Left ventricle myocardium inferior (tissue), 1 donor: ENCODE data around the gene NEK7. TPM values are rescaled to one million over a fixed set of nuclear protein-coding genes. Genes with fewer than 3 reads are reported as not detected.

Experiments used
- DNase-seq: peaks from one replicate; pipeline ENCODE4 v3.0.0-alpha.2; 2020
- H3K27ac ChIP-seq: fragments of 200-600 bp; replicated peaks from 2 replicates; pipeline ENCODE4 v1.8.0; 2021
- H3K27me3 ChIP-seq: fragments of 200-600 bp; 2 replicates; pipeline ENCODE4 v1.8.0; 2021; ENCODE audit warnings: low read depth
- H3K36me3 ChIP-seq: fragments of 200-600 bp; 2 replicates; pipeline ENCODE4 v1.8.0; 2021
- H3K4me1 ChIP-seq: fragments of 200-600 bp; 2 replicates; pipeline ENCODE4 v1.8.0; 2021
- H3K4me3 ChIP-seq: fragments of 200-600 bp; 2 replicates; pipeline ENCODE4 v1.8.0; 2021; ENCODE audit warnings: mild to moderate bottlenecking, moderate library complexity
- H3K9me3 ChIP-seq: fragments of 200-600 bp; replicated peaks from 2 replicates; pipeline ENCODE4 v1.8.0; 2021
- CTCF ChIP-seq: fragments of 200-600 bp; IDR thresholded peaks from 2 replicates; pipeline ENCODE4 v1.8.0; 2021; ENCODE audit warnings: antibody characterized with exemption, mild to moderate bottlenecking, borderline replicate concordance
- intact Hi-C: fragments of 100-400 bp; cut with micrococcal nuclease; formaldehyde crosslinking; loops from one replicate; pipeline ENCODE4 v1.11.0; 2022
- total RNA-seq: library from RNA; stranded (reverse); fragmentation: NEBNext Ultra II Directional; extraction: Animal tissue kit (Norgen Biotek cat#: 25700); gene quantifications from one replicate; pipeline ENCODE4 v1.2.1, GENCODE V29; 2021
- donor health status: DM: no; HTN: yes; CAD: no; lungs with severe emphysema.

The NEK7 gene
- total RNA-seq, 1 donor from 2014 or later: 254 TPM

- Histone ChIP-seq H3K4me3 (no peak overlapping the region), H3K9me3 (no peaks in the 10 kb centered on the region), H3K36me3 (no peaks in the 10 kb centered on the region), H3K27ac (peak overlapping the region; percentile 11), H3K27me3 (no peaks in the 10 kb centered on the region), H3K4me1 (peaks cover 86% of the 10 kb centered on the region)
- TF ChIP-seq CTCF: no peak
- no peak for DNase-seq
- intact Hi-C loops: no loop called here
Observed at GRCh38 chr1:198203434-198203833, 46.6 kb downstream of the NEK7 start.

GRCh38 chr1:198205016-198205684 is 48.4 kb downstream of the NEK7 start:
- TF ChIP-seq CTCF: no peak
- no peaks in the 10 kb centered on the region for H3K9me3 ChIP-seq
- H3K36me3 ChIP-seq: peaks cover 5% of the 10 kb centered on the region
- no peaks in the 10 kb centered on the region for H3K27me3 ChIP-seq
- H3K4me3 ChIP-seq: peak overlapping the region; percentile 26
- peaks cover 69% of the 10 kb centered on the region for H3K4me1 ChIP-seq
- intact Hi-C loops: no loop called here
- DNase-seq: peak; percentile 40
- H3K27ac ChIP-seq: peak overlapping the region; percentile 79

- TF ChIP-seq CTCF: peak; percentile 34
- Histone ChIP-seq H3K27me3 (no peaks in the 10 kb centered on the region), H3K4me3 (no peak overlapping the region), H3K9me3 (no peaks in the 10 kb centered on the region), H3K27ac (peak overlapping the region; percentile 79), H3K36me3 (peaks cover 5% of the 10 kb centered on the region), H3K4me1 (peaks cover 58% of the 10 kb centered on the region)
- DNase-seq: no peak
- intact Hi-C loops: no loop called here
Observed at GRCh38 chr1:198206292-198206691, 49.5 kb downstream of the NEK7 start.

- Histone ChIP-seq H3K4me1 (peaks cover 5% of the 10 kb centered on the region), H3K36me3 (peaks cover 17% of the 10 kb centered on the region), H3K4me3 (no peak overlapping the region), H3K27me3 (no peaks in the 10 kb centered on the region), H3K9me3 (peaks cover 18% of the 10 kb centered on the region), H3K27ac (no peak overlapping the region)
- TF ChIP-seq CTCF: no peak
- intact Hi-C loops: no loop called here
- DNase-seq: no peak
Observed at GRCh38 chr1:198211696-198212095, 54.9 kb downstream of the NEK7 start.

- DNase-seq: no peak
- H3K27ac ChIP-seq: no peak overlapping the region
- no peaks in the 10 kb centered on the region for H3K27me3 ChIP-seq
- H3K36me3 ChIP-seq: peaks cover 17% of the 10 kb centered on the region
- TF ChIP-seq CTCF: no peak
- no peak overlapping the region for H3K4me3 ChIP-seq
- H3K9me3 ChIP-seq: peaks cover 18% of the 10 kb centered on the region
- intact Hi-C loops: no loop called here
- peaks cover under 1% of the 10 kb centered on the region for H3K4me1 ChIP-seq
Observed at GRCh38 chr1:198212126-198212525, 55.3 kb downstream of the NEK7 start.
